Ovary (tissue), 3 donors: ENCODE measurements around the gene OR2H1.

Experiments used
- CTCF ChIP-seq, 3 donors: fragments of 450-650 bp in 2 of 3; fragments of 200-600 bp in 1 of 3; IDR thresholded peaks; one replicate each; pipeline versions ENCODE4 v1.5.1 to v1.8.0; 2016 to 2022; ENCODE audit warnings: antibody characterized with exemption in 3 of 3, mild to moderate bottlenecking in 1 of 3
- POLR2A ChIP-seq: fragments of 450-650 bp; IDR thresholded peaks from one replicate; pipeline ENCODE4 v1.6.1; 2017; ENCODE audit warnings: antibody characterized with exemption, mild to moderate bottlenecking, moderate library complexity
- donor health status: DM: no; HTN: no; CAD: no.

- TF ChIP-seq POLR2A (no peak), CTCF (IDR thresholded peaks at IDR 0.05) (no peak)
These were observed 42.7 kb downstream of the OR2H1 start for GRCh38 chr6:29499704-29500103.
